GM21390 (cell line): ENCODE data around the gene BBS9.
"Not testable (repeated sequence)": the region's sequence is repeated elsewhere in the genome, so short reads cannot be mapped to it uniquely, and the experiment has no call there.

Experiments used
- ATAC-seq: cut with Tn5 transposase; IDR thresholded peaks from one replicate; pipeline ENCODE4 v1.9.1; 2021; ENCODE audit not compliant: unreplicated experiment

Gene BBS9

DNA sequence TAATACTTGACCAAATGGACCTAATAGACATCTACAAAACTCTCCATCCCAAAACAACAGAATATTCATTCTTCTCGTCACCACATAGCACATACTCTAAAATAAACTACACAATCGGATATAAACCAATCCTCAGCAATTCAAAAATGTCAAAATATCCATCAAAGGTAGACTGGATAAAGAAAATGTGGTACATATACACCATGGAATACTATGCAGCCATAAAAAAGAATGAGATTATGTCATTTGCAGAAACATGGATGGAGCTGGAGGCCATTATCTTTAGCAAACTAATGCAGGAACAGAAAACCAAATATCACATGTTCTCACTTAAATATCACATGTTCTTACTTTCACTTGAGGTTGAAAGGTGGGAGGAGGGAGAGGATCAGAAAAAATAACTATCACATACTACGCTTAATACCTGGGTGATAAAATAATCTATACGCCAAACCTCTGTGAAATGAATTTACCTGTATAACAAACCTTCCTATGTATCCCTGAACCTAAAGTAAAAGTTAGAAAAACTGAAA lies 142.5 kb downstream of the BBS9 start:
- ATAC-seq, result not testable (repeated sequence)

DNA sequence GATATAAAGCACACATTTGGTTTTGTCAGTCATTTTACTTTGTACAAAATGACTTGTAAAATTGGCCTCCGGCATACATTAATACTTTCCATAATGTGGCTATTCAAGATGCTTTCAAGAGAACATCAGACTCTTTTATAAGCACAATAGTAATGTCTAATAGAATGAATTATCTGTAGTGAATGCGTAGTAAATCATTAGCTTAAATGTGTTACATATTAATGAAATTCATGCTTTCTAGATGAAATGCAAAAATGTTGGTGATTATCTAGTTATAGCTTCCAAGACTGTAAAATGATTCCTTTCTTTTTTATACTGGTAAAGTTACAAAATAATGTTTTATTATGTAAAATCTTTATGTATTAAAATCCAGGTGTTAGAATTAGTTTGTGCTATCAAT lies 144.0 kb downstream of the BBS9 start:
- ATAC-seq, result no peak

GRCh38 chr7:33276325-33276724 lies 147.0 kb downstream of the BBS9 start:
- no peak for ATAC-seq

GRCh38 chr7:33276729-33277128 lies 147.4 kb downstream of the BBS9 start:
- ATAC-seq, result no peak

DNA sequence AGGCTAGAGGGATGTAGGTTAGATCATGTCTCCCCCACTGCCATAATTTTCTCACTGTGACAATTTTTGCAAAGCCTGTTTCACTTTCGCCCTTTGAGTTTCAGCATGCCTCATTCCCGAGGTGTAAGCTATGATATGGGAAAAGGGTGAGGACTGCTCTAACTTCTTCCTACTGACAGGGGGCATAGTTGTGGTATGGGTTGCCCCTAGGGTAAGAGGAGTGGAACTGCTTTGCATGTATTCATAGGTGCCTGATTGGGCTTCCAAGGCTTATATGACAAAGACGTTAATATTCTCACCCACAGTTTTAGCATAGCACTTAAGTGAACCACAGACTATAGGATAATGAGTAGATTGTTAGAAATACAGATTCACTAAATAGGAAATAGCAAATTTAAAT lies 148.7 kb downstream of the BBS9 start:
- no peak for ATAC-seq

- ATAC-seq, result no peak
Observed at GRCh38 chr7:33286501-33286900, 157.1 kb downstream of the BBS9 start.

DNA sequence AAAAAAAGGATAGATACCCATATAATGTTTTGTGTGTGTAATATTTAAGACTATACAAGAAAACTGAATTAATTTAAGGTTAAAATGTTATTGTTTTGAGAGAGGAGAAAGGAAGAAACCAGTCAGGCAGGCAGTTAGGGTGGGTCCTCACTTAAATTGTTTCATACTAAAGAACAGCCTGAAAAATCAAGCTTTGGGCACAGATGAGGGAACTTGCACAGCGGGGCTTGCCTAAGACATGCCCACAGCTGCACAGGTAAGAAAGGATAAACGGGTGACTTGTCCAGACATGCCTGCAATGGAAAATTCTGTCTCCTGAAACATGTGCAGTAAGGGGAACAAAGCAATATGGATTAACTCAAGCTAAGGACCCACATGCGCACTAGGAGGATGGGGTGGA lies 158.4 kb downstream of the BBS9 start:
- no peak for ATAC-seq

GRCh38 chr7:33298848-33299247 lies 169.5 kb downstream of the BBS9 start:
- no peak for ATAC-seq

- ATAC-seq, result no peak
Observed at GRCh38 chr7:33299425-33299824, 170.1 kb downstream of the BBS9 start.

- no peak for ATAC-seq
Observed at GRCh38 chr7:33300131-33300530, 170.8 kb downstream of the BBS9 start.

GRCh38 chr7:33300742-33301141 lies 171.4 kb downstream of the BBS9 start:
- no peak for ATAC-seq

DNA sequence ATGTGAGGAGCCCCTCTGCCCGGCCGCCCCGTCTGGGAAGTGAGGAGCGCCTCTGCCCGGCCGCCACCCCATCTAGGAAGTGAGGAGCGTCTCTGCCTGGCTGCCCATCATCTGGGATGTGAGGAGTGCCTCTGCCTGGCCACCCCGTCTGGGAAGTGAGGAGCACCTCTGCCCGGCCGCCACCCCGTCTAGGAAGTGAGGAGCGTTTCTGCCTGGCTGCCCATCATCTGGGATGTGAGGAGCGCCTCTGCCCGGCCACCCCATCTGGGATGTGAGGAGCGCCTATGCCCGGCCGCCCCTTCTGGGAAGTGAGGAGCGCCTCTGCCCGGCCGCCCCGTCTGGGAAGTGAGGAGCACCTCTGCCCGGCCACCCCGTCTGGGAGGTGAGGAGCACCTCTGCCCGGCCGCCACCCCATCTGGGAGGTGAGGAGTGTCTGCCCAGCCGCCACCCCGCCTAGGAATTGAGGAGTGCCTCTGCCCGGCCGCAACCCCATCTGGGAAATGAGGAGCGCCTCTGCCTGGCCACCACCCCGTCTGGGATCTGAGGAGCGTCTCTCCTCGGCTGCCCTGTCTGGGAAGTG lies 174.7 kb downstream of the BBS9 start:
- not testable (repeated sequence) for ATAC-seq

DNA sequence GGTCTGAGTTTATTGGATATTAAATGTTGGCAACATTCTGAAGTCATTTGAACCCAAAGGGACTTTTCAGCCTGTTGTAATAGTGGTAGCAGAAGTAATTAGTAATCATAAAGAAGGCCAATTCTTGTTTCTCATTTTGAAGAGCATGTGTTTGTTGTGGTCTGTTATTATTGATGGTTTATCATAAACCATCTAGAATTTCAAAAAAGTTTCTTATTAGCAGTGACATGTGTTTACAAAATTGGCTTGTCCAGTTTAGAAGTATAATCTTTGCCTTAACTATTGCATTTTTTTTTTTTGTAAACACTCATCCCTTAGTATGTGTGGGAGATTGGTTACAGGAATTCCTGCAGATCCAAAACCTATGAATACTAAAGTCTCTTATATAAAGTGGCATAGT lies 177.8 kb downstream of the BBS9 start:
- no peak for ATAC-seq

- ATAC-seq, result no peak
Observed at GRCh38 chr7:33310546-33310945, 181.2 kb downstream of the BBS9 start.

DNA sequence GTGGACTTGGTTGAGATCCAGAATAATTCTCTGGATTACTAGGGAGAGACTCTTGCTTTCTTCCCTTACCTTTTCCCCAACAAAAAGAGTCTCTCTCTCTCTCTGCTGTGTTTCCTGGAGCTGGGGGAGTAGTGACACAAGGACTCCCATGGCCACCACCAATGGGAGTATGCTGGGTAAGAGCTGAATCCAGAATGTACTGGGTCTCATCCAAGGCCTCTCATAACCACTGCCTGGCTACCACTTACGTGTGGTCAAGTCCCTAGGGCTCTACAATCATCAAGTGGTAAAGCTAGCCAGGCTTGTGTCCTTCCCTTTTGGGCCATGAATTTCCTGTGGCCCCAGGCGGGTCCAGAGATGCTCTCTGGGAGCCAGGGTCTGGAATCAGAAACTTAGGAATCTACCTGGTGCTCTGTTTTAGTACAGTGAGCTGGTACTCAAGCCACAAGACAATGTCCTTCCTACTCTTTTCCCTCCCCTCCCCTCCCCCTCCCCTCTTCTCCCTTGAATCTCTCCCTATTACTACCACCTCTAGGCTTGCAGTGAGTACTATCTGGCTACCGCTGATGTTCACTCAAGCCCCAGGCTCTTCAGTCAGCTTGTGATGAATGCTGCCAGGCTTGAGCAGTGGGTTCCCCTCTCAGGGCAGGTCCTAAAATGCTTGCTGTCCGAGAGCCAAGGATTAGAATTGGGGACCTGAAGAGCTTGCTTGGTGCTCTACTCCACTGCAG lies 196.6 kb downstream of the BBS9 start:
- ATAC-seq, result no peak

- ATAC-seq, result no peak
Observed at GRCh38 chr7:33326485-33326848, 197.1 kb downstream of the BBS9 start.

DNA sequence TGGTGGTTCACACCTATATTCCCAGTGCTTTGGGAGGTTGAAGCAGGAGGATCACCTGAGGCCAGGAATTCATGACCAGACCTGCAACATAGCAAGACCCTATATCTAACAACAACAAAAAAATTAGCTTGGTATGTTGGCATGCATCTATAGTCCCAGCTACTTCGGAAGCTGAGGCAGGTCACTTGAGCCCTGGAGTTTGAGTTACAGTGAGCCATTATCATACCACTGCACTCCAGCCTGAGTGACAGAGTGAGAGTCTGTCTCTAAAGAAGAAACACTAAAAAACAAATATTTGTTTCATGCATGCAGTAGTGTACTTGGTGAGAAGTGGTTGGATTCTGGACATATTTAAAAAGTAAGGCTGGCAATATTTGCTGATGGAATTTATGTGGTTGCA lies 198.1 kb downstream of the BBS9 start:
- no peak for ATAC-seq

DNA sequence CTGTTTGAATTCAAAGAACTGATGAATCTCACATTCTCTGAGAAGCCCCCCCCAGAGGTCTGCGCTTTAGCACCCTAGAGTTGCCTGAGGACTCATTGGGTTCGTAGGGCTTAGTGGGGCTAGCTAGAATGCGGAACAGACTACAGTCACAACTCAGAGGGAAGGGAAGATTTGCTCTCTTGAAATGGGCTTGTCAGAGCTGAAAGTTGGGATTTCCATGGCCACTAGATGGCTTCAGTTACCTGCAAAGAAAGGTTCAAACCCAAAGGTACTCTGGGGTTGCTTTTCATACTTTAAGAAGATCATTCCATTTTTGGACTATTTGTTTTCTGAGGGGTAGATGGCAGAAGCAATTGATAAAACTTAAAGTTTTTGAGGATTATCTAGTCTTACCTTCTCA lies 205.0 kb downstream of the BBS9 start:
- ATAC-seq, result no peak

DNA sequence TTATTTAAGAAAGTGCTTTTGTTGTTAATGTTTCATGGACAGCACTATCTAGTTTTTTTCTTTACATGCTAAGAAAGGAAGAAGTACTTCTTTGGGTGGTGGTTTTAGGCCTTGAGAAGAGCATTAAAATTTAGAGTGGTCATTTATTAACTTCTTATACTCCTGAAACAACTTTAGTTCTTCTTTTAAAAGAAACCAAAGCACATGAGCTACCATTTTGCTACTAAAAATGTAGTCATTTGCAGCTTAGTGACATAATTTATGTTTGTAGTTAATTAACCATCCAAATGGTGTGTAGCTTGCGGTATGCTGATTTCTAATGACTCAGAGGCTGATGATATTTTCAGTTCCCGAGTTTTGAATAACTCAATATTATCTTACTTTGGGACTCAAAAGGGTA lies 207.5 kb downstream of the BBS9 start:
- no peak for ATAC-seq

DNA sequence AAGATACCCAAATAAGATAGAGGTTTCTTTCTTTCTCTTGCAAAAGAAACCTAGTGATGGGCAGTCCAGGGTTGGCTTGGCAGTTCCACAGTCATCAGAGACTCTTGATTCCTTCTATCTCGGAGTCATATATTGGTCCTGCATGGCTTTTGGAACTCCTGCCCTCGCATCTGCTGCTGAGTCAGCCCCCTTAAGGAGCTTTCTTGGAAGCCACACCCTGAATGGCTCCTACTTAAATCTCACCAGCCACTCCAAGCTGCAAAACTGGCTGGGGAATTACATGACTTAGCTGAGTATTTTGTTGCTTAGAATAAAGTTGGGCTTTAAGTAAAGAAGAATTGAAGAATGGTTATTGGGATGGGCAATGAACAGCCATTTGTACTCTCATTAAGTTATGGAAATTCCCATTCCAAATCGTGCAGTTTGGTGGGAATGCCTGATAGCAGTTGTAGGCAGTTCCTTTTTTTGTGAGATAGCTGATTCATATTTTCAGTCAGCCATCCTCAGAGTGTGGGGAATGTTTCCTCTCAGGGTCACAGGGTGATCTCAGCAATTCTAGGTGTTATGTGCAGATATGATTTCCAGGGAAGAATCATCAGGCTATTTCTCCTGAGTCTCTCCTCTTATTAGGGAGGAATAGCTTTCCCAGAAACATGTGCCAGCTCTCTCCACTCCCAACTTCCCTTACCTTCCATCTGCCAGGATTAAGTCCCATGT lies 209.9 kb downstream of the BBS9 start:
- no peak for ATAC-seq

- ATAC-seq, result no peak
Observed at GRCh38 chr7:33346055-33346454, 216.7 kb downstream of the BBS9 start.

DNA sequence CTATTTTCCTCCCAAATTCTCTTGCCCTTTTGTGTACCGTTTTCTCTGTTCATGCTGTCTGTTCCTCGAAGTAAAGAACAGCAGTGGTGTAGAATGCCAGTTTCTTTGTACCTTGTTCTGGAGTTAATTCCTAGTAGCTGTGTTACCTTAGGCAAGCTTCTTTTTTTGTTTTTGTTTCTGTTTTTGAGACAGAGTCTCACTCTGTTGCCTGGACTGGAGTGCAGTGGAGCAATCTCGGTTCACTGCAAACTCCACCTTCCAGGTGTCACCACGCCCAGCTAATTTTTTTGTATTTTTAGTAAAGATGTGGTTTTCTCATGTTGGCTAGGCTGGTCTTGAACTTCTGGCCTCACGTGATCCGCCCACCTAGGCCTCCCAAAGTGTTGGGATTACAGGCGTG lies 221.2 kb downstream of the BBS9 start:
- no peak for ATAC-seq
